CD4-positive, alpha-beta T cell treated with Interleukin-4 for 1 hour (primary cell): ENCODE results near the gene NF1.
A peak's percentile ranks its signal among the peaks of the same experiment; 100 is the strongest.
"Not testable (repeated sequence)": the region's sequence is repeated elsewhere in the genome, so short reads cannot be mapped to it uniquely, and the experiment has no call there.

Experiments
- DNase-seq, 2 donors: peaks; one replicate each; pipeline ENCODE4 v3.0.0-alpha.2; 2020 to 2022

The NF1 gene

DNA sequence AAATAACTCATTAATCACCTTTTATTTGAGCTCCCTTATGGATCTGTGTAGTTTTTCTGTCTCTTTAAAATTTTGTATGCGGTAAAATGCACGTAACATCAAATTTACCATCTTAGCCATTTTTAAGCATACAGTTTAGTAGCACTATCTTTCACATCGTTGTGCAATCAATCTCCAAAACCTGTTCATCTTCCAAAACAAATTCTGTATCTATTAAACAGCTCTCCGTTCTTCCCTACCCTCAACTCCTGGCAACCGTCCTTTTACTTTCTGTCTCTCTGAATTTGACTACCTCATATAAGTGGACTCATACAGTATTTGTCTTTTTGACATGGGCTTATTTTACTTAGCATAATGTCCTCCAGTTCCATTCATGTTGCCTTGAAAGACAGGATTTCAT lies 100.5 kb downstream of the NF1 start:
- no peak for DNase-seq

DNA sequence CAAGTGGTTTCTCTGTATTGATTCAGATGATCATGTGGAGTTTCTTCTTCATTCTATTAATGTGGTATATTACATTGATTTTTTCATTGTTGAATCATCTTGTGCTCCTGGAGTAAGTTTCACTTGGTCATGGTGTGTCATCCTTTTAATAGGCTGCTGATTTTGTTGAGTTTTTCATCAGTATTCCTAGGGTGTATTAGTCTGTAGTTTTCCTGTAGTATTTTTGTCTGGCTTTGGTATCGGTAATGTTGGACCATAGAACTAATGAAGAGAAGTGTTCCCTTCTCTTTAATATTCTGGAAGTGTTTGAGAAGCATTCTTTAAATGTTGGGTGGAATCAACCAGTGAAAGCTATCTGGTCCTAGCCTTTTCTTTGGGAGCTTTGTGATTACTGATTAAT lies 103.2 kb downstream of the NF1 start:
- no peak for DNase-seq

DNA sequence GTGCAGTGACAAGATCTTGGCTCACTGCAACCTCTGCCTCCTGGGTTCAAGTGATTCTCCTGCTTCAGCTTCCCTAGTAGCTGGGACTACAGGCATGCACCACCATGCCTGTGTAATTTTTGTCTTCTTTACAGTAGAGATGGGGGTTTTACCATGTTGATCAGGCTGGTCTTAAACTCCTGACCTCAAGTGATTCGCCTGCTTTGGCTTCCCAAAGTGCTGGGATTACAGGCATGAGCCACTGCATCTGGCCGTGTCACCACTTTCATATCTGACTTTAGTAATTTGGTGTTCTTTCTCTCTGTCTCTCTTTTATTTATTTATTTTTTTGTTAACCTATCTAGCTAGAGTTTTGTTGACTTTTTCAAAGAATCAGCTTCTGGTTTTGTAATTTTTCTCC lies 103.9 kb downstream of the NF1 start:
- DNase-seq = not testable (repeated sequence)

DNA sequence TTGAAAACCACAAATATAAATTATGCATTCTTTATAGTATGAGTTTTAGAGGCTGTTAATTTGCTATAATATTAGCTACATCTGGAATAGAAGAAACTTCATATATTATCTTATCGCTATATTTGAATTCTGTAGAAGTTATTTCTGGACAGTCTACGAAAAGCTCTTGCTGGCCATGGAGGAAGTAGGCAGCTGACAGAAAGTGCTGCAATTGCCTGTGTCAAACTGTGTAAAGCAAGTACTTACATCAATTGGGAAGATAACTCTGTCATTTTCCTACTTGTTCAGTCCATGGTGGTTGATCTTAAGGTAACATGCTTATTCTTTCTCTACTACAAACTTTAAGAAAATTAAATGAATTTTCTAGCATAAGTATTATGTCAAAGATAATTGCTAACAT lies 105.5 kb downstream of the NF1 start:
- DNase-seq = no peak

DNA sequence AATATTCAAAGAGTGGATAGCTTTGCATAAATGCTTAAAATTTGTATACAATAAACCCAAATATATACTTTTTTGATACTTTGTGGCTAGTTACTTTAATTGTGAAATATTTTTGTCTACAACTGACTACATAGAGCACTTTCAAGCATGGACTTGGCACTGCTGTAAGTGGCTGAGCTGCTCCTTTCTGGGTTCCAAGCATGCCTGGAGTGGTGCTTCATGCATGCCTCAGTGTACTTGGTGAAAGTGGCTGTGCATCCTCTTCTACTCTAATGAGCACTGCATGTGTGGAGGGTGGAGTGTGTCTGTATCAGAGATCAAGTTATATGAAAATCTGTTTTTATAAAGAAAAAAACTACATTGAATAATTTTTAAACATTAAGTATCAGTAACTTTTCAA lies 108.2 kb downstream of the NF1 start:
- DNase-seq = no peak

DNA sequence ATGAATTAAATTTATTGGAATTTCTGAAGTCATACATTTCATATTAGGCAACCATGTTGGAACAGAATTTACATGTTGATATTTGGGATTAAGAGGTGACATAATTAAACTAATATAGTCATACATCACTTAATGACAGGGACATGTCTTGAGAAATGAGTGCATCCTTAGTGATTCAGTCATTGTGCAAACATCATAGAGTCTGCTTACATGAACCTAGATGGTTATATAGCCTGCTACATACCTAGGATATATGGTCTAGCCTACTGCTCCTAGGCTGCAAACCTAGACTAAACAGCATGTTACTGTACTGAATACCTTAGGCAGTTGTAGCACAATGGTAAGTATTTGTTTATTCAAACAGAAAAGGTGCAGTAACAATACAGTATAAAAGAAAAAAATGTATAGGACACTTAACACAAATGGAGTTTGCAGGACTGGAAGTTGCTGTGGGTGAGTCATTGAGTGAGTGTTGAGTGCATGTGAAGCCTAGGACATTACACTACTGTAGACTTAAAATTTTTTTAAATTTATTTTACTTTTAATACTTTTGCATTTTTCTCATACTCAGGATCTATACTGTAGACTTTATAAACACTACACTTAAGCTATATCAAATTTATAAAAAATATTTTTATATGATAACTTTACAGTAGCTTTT lies 116.7 kb downstream of the NF1 start:
- no peak for DNase-seq

DNA sequence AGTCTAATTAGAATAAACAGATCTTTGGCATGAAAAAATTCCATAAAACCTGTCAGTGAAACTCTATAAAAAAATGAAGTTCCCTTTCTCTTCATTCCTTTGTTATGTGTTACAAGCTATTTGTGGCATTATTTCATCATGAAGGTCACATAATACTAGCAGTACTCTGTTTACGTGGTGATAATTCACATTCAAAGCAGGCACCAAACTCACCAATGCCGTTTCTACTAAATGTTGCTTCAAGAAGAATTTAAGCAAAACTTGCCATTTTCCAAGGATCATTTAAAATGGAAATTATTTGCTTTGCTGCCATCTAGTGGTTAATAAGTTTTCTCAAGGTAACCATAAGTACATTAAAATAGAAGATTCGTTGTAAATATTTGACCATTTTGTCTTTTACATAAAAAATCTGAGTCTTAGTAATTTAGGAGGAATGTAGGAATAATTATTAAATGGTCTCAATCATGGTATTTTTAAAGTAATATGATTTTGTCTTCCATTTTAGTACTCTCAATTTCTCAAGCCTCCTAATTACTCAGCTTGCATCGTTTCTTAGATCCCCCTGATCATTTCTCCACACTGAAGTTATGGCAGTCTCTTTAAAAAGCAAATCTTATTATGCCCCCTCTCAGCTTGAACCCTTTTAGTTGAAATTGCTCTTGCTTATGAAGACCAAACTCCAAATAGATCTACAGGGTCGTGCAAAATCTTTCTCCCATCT lies 121.4 kb downstream of the NF1 start:
- peak in 1 of 2 donors; percentile 56 for DNase-seq

DNA sequence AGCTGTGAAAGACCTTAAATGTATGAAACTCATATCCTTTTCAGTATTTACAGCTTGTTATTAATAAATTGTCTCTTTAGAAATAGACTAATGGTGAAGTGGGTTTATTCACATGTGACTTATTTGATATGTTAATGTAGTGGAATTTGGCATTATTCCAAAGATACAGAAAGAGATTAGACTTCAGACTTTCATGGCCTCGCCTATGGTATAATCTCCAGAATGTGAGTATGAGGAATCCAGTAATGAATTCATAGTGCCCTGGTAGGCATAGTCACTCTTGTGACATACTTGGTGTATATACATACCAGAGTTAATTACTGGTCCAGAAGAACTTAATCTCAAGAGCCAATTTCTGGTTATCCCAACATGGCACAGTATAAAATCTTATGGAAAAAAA lies 129.6 kb downstream of the NF1 start:
- no peak for DNase-seq

DNA sequence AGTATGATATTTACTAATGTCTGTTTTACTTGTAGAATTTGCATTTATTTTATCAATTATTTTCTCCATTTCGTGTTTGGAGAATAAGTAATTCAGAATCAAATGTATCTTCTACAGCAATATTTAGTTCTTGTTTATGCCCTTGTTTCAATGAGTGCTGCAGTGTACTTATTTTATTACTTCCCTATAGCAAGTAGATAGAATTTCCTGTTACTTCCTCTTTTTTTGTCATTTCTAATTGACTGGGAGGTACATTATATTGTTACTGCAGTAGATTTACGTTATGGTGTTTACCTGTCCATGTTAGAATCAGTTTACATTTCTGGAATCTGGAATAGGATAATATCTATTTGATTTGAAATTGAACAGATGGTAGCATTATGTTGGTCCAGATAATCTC lies 131.1 kb downstream of the NF1 start:
- no peak for DNase-seq

DNA sequence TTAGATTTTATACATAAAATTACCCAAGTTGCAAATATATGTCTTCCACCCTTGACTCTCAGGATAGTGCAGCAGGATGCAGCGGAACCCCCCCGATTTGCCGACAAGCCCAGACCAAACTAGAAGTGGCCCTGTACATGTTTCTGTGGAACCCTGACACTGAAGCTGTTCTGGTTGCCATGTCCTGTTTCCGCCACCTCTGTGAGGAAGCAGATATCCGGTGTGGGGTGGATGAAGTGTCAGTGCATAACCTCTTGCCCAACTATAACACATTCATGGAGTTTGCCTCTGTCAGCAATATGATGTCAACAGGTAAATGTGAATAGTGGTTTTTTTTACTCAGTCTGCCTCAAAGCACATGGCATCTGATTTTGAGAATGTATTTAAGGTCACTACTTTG lies 131.6 kb downstream of the NF1 start:
- peak; percentile 3 to 14 for DNase-seq

DNA sequence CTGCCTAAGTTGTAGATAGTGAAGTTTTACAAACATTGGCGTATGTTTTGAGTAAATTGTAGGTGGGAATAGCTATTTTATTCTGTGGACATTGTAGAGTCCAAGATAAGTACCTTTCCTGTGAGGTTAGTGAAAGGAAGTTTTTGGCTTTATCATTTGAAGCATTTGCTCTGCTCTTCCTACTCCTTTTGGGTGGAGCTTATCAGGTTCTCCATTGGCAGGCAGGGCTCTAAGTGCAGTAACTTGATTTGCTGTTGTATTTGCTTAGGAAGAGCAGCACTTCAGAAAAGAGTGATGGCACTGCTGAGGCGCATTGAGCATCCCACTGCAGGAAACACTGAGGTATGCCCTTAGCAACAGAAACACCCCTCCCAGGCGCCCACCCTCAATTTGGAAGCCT lies 132.2 kb downstream of the NF1 start:
- no peak for DNase-seq

DNA sequence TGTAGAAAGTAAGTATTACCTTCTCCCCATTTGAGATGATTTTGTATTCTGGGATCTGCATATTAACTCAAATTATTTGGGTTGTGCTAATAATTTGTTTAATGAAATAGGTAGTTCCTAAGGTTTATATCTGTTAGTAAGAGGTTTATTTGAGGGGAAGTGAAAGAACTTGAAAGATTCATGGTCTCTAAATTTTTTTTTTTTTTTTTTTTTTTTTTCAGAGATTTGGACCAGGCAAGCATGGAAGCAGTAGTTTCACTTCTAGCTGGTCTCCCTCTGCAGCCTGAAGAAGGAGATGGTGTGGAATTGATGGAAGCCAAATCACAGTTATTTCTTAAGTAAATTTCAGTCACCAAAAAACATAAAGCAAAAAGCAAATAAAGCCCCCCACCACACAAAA lies 137.1 kb downstream of the NF1 start:
- DNase-seq = no peak

DNA sequence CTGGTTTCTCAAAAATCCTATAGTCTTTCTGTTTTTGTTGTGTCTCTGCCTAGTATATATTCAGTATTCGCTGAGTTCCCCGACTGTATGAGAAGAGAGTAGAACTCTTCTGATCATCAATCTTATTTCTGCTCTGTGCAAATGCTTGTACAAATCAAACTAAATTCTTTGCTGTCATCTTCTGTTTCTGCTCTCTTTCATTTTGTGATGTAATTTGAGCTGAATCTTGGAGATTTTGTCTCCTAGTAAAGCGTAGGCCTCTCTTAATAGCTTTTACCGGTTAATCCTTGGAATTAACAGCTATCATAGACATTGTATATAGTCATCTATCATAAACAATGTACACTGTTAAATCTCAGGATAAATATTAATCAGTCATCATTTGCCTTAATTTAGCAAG lies 140.3 kb downstream of the NF1 start:
- no peak for DNase-seq

DNA sequence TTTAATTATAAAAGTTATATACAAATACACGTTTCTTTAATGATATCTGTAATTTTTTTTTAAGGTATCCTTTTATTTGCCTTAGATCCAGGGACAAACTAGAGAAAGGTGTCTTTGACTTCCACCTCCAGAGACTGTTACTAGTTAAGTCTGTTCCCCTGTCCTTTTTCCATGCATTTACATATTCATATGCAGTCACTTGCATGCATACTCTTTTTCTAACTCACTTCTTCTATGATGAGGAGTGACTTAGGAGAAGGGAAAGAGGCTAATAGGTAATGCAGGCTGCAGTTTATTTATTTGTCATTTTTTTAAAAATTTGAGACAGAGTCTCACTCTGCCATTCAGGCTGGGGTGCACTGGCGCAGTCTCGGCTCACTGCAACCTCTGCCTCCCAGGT lies 141.4 kb downstream of the NF1 start:
- no peak for DNase-seq

DNA sequence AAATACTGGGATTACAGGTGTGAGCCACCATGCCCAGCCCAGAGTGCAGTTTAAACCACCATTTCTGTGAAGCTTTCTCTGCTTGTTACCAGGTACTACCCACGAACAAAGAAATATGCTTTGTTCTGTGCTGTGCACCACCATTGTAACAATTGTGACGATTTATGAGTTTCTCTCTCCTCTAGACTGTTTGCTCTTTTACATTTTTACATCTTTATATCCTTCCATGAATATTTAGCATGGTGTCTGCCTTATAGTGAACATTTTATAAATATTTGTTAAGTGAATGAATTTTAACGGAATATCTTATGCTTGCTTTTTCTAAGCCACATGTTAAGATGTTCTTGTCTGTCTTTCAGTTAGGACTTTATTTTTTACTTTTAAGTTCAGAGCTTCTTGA lies 141.9 kb downstream of the NF1 start:
- no peak for DNase-seq

DNA sequence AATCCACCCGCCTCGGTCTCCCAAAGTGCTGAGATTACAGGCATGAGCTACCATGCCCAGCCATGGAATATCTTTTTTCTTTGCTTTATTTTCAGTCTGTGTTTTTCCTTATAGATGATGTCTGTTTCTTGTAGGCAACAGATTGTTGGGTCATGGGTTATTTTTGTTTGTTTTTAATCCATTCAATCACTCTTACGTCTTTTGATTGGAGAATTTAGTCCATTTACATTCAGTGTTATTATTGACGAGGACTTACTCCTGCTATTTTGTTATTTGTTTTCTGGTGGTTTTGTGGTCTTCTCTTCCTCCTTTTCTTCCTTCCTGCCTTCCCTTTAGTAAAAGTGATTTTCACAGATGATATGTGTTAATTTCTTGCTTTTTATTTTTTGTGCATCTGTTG lies 146.3 kb downstream of the NF1 start:
- DNase-seq = no peak

DNA sequence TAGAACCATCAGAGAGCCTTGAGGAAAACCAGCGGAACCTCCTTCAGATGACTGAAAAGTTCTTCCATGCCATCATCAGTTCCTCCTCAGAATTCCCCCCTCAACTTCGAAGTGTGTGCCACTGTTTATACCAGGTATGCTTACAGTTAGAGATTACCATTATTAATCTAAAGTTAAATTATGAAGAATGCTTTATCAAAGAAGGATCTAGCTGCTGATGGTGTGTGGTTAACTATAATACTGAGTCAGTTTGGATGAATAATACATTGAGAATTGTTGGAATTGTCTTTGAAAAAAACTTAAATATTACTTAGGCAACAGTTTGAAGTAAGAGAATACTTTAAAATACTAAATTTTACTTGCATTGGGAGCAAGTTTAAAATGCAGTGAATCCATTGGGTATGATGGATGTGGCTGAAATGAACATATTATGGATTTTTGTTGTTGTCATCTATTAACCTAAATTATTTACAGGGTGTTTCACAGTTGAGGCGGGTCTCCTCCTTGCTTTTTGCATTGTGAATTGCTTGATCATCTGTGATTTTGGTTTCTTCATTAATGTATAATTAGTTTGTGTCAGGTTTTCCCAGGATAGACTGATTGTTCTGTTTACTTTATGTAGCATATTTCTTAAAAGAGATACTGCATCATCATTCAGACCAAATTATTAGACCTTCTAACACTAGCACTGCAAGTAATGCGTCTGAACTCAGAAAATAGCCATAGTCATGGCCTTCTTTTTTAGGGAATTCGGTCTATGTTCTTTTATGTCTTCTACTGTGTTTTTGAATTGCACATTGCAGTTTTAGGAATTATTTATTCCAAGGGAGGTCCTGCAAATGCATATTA lies 154.4 kb downstream of the NF1 start:
- no peak for DNase-seq

DNA sequence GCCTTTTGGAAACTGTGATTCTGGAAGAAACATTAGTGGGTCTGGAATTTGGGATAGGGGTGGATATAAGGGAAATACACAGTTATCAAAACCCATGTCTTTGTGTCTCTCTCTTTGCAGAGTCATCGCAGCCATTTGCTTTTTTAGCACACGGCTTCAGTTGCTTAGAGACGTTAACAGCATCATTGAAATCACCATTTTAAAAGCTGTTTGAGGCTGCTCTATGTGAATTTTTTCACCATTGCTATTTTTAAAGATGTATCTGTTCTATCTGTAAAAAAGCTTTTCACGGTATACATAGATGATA lies 155.0 kb downstream of the NF1 start:
- DNase-seq = no peak

DNA sequence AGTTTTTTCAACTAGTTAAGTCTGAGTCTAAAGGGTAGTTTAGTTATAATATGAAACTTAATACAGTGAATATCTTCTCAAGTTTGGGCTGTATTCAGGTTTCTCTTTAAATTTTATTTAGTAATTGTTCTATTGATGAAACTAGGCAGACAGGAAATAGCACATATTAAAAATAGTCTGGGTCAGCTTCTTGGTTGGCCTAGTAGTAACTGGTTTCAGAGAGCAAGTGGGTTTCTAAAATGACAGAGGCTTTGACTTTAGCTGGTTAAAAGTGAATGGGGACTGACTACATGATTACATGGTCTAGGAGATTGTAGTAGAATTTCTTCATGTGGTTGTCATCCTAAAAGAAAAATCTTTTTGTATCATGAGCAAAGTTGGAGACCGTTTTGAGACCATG lies 155.5 kb downstream of the NF1 start:
- no peak for DNase-seq

DNA sequence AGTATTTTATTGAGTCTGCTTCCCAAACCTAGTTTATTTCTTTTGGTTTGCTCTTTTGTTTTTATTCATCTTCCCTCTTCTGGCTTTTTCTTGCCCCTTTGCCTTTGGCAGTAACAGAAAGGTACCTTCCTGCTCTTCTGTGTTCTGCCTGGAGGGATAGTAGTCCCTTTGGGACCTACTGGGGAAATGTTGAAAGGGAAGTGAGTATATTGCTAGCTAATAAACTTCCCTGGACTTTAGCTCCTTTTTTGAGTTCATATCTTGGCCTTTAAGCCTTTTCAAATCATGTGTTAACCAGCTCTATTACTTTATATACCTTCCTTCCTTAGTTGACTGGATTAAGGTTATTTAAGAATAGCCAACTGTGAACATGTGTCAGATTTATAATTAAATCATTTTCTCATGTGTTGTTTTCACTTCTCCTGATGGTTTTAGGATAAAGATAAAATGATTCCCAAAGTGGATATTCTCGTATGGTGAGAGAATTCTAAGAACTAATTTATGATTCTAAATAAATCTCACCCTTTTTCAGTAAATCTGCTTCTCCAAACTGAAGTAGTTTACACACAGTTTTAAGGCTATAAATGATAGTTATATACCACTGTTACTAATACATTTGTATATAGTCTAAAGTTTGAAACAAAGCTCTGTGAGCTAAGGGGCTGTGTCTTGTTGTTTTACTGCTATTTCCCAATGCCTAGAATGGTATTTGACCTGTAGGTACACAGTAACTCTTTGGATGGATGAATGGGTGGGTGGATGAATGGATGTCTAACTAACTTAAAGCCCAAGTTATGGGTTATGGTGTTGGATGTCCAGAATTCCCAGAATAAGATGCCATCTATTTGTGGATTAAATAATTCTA lies 156.6 kb downstream of the NF1 start:
- DNase-seq = no peak

DNA sequence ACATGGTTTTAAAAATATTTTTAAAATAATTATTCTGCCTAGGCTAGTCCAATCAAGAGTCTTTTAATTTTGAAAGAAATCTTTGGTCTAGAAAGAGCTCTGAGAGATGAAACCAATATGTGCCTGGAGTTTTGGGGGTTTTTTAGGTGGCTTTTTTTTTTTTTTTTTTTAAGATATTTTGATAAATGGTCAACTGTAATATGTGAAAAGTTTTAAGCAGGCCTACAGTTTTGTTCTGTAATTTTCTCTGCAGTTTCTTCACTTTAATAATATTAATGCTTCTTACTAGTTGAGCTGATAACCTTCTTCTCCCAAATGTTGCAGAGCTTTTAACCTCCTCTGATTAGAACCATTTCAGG lies 157.2 kb downstream of the NF1 start:
- no peak for DNase-seq

DNA sequence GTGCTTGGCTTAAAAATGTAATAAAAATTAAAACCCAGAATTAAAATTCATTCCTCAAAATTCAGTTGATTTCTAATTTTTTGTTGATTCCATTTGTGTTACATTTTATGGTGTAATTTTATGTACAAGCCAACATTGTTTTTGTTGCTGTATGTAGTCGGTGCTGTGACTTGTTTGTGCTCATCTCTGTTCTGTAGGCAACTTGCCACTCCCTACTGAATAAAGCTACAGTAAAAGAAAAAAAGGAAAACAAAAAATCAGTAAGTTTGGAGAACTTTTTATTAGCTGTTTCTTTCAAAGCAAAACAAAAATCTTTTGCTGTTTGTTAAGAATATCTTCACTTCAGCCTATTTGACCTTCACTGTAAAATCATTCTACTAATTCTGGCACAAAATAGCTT lies 158.0 kb downstream of the NF1 start:
- DNase-seq = no peak

DNA sequence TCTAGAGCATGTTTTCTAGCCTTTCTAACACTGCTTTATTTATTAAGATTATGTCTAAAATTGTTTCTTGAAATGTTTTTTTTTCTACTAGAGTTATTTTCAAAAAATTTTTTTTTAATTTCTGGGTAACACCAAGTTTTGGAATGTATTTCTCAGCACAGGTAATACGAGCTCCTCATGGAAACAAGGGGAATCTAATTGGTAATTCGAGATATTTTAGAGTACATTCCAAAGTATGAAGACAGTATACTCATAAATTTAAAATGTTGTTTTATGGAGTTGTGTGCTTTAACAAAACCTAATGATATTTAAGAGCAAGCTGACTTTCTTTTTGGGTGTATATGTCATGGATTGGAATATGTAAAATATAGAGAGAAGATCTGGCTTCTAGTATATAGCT lies 159.9 kb downstream of the NF1 start:
- no peak for DNase-seq
